Urothelium cell line (cell line): ENCODE measurements around the gene PTGER2.
A peak's percentile ranks its signal among the peaks of the same experiment; 100 is the strongest.

Experiments
- DNase-seq: peaks from one replicate; pipeline ENCODE4 v3.0.0; 2011; ENCODE audit warnings: low spot score, mixed read lengths
- FAIRE-seq: peaks from 2 replicates; lab custom pipeline; 2011; peaks lifted over from hg19 to GRCh38; lab: Jason Lieb, UNC

PTGER2 gene

DNA sequence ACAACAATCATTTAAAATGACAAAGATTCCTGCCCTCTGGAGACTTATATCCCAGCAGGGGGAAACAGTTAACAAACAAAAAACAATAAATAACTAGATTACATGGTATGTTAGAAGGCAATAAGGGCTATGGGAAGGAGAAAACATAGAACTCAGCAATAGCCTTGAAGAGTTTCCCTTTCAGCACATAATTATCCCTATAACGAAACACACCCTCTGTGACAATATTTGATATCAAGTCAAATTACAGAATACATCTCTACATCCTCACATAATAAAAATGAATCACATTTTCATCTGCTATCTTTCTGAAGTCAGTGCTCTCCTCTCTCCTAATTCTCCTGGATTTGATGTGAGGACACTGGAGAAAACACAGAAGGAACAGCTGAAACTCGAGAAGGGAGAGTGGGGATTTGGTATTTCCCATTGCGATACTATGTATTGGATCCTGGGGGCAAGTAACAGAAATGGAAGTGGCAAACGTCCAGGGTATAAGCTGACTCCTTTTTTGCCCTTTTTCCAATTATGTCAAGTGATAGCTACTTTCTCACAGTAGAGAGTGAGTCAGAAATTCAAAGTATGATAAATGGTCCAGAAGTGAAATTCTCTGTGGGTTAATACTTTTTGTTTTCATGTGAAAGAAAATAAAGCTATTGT, 9.7 kb upstream of the PTGER2 start:
- FAIRE-seq (peak; percentile 66), DNase-seq (no peak)

GRCh38 chr14:52305014-52305413, 9.1 kb upstream of the PTGER2 start:
- no peak for DNase-seq
- no peak for FAIRE-seq

DNA sequence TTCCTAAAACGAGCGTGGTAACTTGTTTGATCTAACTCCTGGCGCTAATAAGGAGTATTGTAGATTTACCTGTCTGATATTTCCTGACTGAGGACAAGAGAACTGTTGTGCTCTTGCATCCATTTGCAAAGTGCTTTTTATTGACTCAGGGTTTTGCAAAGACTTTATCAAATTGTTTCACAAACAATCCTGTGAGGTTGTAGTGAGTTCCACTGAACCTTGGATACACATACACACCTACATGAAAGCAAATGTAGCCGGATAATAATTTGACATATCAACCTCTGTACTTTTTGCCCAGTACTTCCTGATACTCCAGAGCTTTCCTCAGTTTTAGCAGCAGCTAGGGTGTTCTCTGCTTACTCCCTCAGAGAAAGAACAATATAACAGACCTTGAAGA, 6.7 kb upstream of the PTGER2 start:
- FAIRE-seq (no peak), DNase-seq (no peak)

DNA sequence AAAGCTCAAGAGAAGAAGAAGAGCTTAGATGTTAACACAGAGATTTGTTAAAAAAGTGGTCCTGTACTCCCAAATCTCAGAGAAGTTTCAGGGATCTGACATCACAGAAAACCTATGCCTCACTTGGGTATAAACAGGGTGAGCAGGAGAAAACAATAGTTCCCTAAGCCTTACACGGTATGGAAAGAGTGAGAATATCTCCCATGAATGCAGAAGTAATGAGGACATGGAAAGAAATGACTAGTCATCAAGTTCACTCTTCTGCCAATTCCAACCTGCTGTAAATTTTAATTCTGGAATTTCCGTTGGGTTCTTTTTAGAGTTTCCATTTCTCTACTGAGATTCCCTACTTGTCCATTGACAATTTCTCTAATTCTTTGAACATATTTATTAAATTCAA, 6.2 kb upstream of the PTGER2 start:
- DNase-seq, result no peak

DNA sequence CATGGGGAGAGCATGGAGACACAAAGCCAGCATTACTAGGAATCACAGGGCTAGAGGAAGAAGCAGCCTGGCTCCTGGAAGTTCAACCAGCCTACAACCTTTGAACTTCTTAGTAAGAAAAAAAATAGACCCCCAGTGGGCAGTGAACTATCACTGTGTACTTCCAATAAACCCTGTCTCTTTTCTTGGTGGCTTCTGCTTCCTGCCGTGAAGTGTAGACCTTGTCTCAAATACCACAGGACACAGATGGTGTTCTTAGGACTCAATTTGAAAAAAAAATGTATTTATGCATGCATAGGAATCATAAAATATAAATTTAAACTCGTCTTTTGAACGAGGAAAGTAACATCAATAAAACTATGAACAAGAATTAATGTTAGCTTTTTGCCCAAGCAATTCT, 3.6 kb upstream of the PTGER2 start:
- FAIRE-seq, result no peak
- DNase-seq, result no peak

More for the DNA sequence above, 6.2 kb upstream of the PTGER2 start:
- no peak for FAIRE-seq

DNA sequence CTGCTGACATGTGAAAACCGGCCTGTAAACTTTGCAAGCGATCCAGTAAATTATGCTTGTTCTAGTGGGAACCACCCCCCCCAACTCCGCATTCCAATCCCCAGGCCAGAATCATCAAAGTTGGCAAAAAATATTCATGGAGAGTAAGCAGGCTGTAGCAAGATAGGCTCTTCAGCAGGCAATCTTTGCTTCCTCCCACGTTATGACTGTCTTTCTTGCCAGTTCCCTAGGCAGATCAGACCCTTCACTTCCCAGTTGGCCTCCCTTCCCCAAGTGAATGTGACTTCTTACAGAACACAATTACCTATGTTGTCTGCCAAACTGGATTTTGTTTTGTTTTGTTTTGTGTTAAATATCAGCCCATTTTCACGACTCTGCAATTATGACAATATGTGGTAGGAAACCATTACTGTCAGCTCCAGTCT, 1.2 kb upstream of the PTGER2 start:
- FAIRE-seq (no peak), DNase-seq (no peak)

- DNase-seq, result no peak
- FAIRE-seq, result no peak
Observed at GRCh38 chr14:52313462-52313861, 650 bp upstream of the PTGER2 start.

GRCh38 chr14:52314595-52315354, 663 bp downstream of the PTGER2 start:
- no peak for DNase-seq
- FAIRE-seq, result peak; percentile 35

- FAIRE-seq (no peak), DNase-seq (no peak)
Observed at GRCh38 chr14:52315355-52315718, 1.2 kb downstream of the PTGER2 start.

DNA sequence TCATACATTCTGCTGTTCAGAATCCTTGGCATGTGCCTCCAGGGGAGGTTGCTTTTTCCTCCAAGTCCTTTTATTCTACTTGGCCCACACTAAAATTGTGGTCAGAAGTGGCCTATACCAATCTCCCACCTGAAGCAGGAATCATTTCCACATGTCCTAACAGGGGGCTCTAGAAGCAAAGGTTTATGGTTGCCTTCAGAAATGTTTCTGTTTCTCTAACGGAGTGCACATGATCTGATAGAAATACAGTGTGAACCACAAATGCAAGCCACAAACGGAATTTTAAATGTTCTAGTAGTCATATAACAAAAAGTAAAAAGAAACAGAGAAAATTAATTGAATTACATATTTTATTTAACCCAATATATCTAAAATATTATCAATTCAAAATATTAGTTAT, 4.0 kb downstream of the PTGER2 start:
- DNase-seq (no peak), FAIRE-seq (no peak)

- no peak for DNase-seq
- FAIRE-seq, result peak; percentile 92
Observed at GRCh38 chr14:52318826-52319645, 4.9 kb downstream of the PTGER2 start.

GRCh38 chr14:52319919-52320318, 5.8 kb downstream of the PTGER2 start:
- FAIRE-seq, result no peak
- no peak for DNase-seq

DNA sequence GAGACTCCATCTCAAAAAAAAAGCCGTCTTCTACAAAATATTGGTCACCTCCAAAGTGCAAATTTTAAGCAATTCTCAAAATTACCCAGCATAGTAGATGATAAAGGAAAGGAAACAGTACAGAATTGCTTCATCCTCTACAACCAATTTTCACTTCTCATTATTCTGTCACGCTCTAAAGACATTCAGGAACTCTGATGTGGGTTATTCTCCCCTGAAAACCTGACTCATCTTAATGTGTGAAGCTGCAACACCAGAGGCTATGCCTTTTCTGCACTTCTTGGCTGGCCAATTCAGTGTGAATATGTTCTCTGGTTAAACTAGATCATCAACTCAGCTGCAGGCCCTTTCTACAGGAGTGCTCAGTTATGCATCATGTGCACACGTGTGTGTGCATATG, 11.0 kb downstream of the PTGER2 start:
- FAIRE-seq, result peak; percentile 62
- no peak for DNase-seq

- no peak for DNase-seq
- FAIRE-seq, result peak; percentile 23
Observed at GRCh38 chr14:52325630-52326029, 11.5 kb downstream of the PTGER2 start.

- DNase-seq, result no peak
- FAIRE-seq, result peak; percentile 62
Observed at GRCh38 chr14:52327374-52328226, 13.5 kb downstream of the PTGER2 start.

DNA sequence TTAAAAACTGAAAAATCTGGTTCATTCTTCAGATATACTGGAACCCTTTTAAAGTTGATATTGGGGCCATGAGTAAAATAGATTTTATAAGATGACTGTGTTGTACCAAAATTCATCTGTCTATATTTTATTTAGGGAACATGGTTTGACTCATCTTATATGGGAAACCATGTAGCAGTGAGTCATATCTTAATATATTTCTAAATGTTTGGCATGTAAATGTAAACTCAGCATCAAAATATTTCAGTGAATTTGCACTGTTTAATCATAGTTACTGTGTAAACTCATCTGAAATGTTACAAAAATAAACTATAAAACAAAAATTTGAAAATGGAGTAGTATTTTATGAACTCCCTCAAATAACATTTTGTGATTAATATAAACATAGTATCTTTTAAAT, 14.2 kb downstream of the PTGER2 start:
- DNase-seq, result no peak
- no peak for FAIRE-seq

DNA sequence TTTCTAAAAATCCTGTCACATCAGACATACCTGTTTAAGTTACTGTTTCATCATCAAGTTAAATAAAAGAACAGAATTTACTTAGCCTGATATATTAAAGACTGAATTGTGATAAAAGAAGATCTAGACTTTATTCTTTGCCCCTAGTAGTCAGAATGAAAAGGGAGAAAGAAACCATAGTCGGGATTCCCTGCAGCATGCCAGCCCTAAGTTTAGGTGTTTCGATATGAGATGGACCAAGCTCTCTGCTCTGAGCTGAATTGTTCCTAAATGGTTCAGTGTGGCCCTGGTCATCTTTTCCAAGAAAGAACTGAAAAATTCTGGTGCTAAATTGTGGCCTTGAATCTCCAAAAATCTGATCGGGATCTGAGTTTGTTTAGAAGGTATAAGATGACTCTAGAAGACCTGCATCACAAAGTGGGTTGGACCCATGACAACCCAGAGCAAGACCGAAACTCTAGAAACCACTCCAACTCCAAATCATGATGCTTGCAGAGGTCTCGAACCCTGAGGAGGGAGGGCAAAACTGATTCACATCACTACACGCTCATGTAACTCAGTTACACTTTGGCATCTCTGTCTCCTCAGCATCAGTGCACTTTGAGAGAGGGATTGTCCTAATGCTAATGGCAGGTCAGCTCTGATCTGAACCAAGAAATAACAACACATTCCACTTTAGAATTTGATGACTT, 15.7 kb downstream of the PTGER2 start:
- peak; percentile 70 for FAIRE-seq
- no peak for DNase-seq

GRCh38 chr14:52332269-52332668, 18.2 kb downstream of the PTGER2 start:
- DNase-seq (no peak), FAIRE-seq (no peak)

- peak; percentile 79 for FAIRE-seq
- DNase-seq, result no peak
Observed at GRCh38 chr14:52333108-52333507, 19.0 kb downstream of the PTGER2 start.
